ENCODE results near the gene CCNI. TPM values are rescaled to one million over a fixed set of nuclear protein-coding genes. Genes with fewer than 3 reads are reported as not detected.

CCNI gene
- total RNA-seq, result 100 to 1,000 TPM; 108 to 123 (median 114) TPM

- no peak within 1 kb of the TSS for H3K4me3 Mint-ChIP-seq
Observed at GRCh38 chr4:77075869-77076799, at the start of gene CCNI. Gene CCNI (minus strand): TSS chr4:77075989. CDS start chr4:77066362, 9,627 bp downstream.

GRCh38 chr4:77124576-77124975 lies 48.8 kb upstream of the CCNI start:
- no peak for ATAC-seq
- no peak overlapping the region for H3K4me3 Mint-ChIP-seq
- no peak for DNase-seq
- H3K27me3 Mint-ChIP-seq (ENCODE audit: low read depth), result peaks cover 6% of the 10 kb centered on the region
- no peaks in the 10 kb centered on the region for H3K36me3 Mint-ChIP-seq (ENCODE audit: insufficient read depth)
- peaks cover 13% of the 10 kb centered on the region for H3K4me1 Mint-ChIP-seq (ENCODE audit: low read depth)
- peaks cover 3% of the 10 kb centered on the region for H3K9me3 Mint-ChIP-seq

More at GRCh38 chr4:77075869-77076799, at the start of gene CCNI:
- DNase-seq (peak; percentile 85), ATAC-seq (peak; percentile 76 to 78)
- H3K9me3 Mint-ChIP-seq, result no peaks in the 10 kb centered on the region
- peaks cover 38% of the 10 kb centered on the region for H3K4me1 Mint-ChIP-seq (ENCODE audit: low read depth)
- H3K27me3 Mint-ChIP-seq (ENCODE audit: low read depth), result no peaks in the 10 kb centered on the region
- peaks cover 3% of the 10 kb centered on the region for H3K36me3 Mint-ChIP-seq (ENCODE audit: insufficient read depth)

- Mint-ChIP-seq H3K4me3 (no peak overlapping the region), H3K9me3 (no peaks in the 10 kb centered on the region), H3K36me3 (ENCODE audit: insufficient read depth) (no peaks in the 10 kb centered on the region), H3K27me3 (ENCODE audit: low read depth) (peaks cover 6% of the 10 kb centered on the region), H3K4me1 (ENCODE audit: low read depth) (peaks cover 13% of the 10 kb centered on the region)
- no peak for DNase-seq
- no peak for ATAC-seq
Observed at GRCh38 chr4:77123411-77123810, 47.6 kb upstream of the CCNI start.

GRCh38 chr4:77122656-77123055 lies 46.9 kb upstream of the CCNI start:
- no peak overlapping the region for H3K4me3 Mint-ChIP-seq
- peaks cover 11% of the 10 kb centered on the region for H3K4me1 Mint-ChIP-seq (ENCODE audit: low read depth)
- DNase-seq, result no peak
- peaks cover 6% of the 10 kb centered on the region for H3K27me3 Mint-ChIP-seq (ENCODE audit: low read depth)
- no peaks in the 10 kb centered on the region for H3K36me3 Mint-ChIP-seq (ENCODE audit: insufficient read depth)
- no peaks in the 10 kb centered on the region for H3K9me3 Mint-ChIP-seq
- ATAC-seq, result no peak

GRCh38 chr4:77121736-77122240 lies 46.0 kb upstream of the CCNI start:
- Mint-ChIP-seq H3K36me3 (ENCODE audit: insufficient read depth) (no peaks in the 10 kb centered on the region), H3K27me3 (ENCODE audit: low read depth) (peaks cover 6% of the 10 kb centered on the region), H3K4me3 (no peak overlapping the region), H3K4me1 (ENCODE audit: low read depth) (peaks cover 2% of the 10 kb centered on the region), H3K9me3 (no peaks in the 10 kb centered on the region)
- no peak for DNase-seq
- ATAC-seq, result no peak

- H3K4me1 Mint-ChIP-seq (ENCODE audit: low read depth), result peaks cover 2% of the 10 kb centered on the region
- no peak overlapping the region for H3K4me3 Mint-ChIP-seq
- peaks cover 6% of the 10 kb centered on the region for H3K27me3 Mint-ChIP-seq (ENCODE audit: low read depth)
- no peak for ATAC-seq
- H3K9me3 Mint-ChIP-seq, result no peaks in the 10 kb centered on the region
- no peaks in the 10 kb centered on the region for H3K36me3 Mint-ChIP-seq (ENCODE audit: insufficient read depth)
- no peak for DNase-seq
Observed at GRCh38 chr4:77120886-77121508, 45.2 kb upstream of the CCNI start.

GRCh38 chr4:77117721-77118120 lies 41.9 kb upstream of the CCNI start:
- no peaks in the 10 kb centered on the region for H3K36me3 Mint-ChIP-seq (ENCODE audit: insufficient read depth)
- no peak overlapping the region for H3K4me3 Mint-ChIP-seq
- H3K27me3 Mint-ChIP-seq (ENCODE audit: low read depth), result peaks cover 6% of the 10 kb centered on the region
- no peak for ATAC-seq
- H3K4me1 Mint-ChIP-seq (ENCODE audit: low read depth), result no peaks in the 10 kb centered on the region
- no peak for DNase-seq
- no peaks in the 10 kb centered on the region for H3K9me3 Mint-ChIP-seq

GRCh38 chr4:77113069-77113468 lies 37.3 kb upstream of the CCNI start:
- DNase-seq (no peak), ATAC-seq (no peak)
- no peaks in the 10 kb centered on the region for H3K27me3 Mint-ChIP-seq (ENCODE audit: low read depth)
- H3K36me3 Mint-ChIP-seq (ENCODE audit: insufficient read depth), result no peaks in the 10 kb centered on the region
- H3K4me1 Mint-ChIP-seq (ENCODE audit: low read depth), result no peaks in the 10 kb centered on the region
- no peak overlapping the region for H3K4me3 Mint-ChIP-seq
- H3K9me3 Mint-ChIP-seq, result no peaks in the 10 kb centered on the region

- Mint-ChIP-seq H3K27me3 (ENCODE audit: low read depth) (no peaks in the 10 kb centered on the region), H3K9me3 (no peaks in the 10 kb centered on the region), H3K36me3 (ENCODE audit: insufficient read depth) (no peaks in the 10 kb centered on the region), H3K4me1 (ENCODE audit: low read depth) (no peaks in the 10 kb centered on the region), H3K4me3 (no peak overlapping the region)
- DNase-seq (no peak), ATAC-seq (no peak)
Observed at GRCh38 chr4:77110730-77111129, 34.9 kb upstream of the CCNI start.

- Mint-ChIP-seq H3K4me3 (no peak overlapping the region), H3K36me3 (ENCODE audit: insufficient read depth) (no peaks in the 10 kb centered on the region), H3K4me1 (ENCODE audit: low read depth) (peaks cover 11% of the 10 kb centered on the region), H3K9me3 (no peaks in the 10 kb centered on the region), H3K27me3 (ENCODE audit: low read depth) (no peaks in the 10 kb centered on the region)
- DNase-seq (no peak), ATAC-seq (no peak)
Observed at GRCh38 chr4:77104791-77105540, 29.2 kb upstream of the CCNI start.

- DNase-seq (no peak), ATAC-seq (no peak)
- no peaks in the 10 kb centered on the region for H3K27me3 Mint-ChIP-seq (ENCODE audit: low read depth)
- peaks cover 12% of the 10 kb centered on the region for H3K4me1 Mint-ChIP-seq (ENCODE audit: low read depth)
- no peaks in the 10 kb centered on the region for H3K9me3 Mint-ChIP-seq
- H3K4me3 Mint-ChIP-seq, result no peak overlapping the region
- no peaks in the 10 kb centered on the region for H3K36me3 Mint-ChIP-seq (ENCODE audit: insufficient read depth)
Observed at GRCh38 chr4:77104388-77104787, 28.6 kb upstream of the CCNI start.

- Mint-ChIP-seq H3K4me3 (no peak overlapping the region), H3K9me3 (no peaks in the 10 kb centered on the region), H3K4me1 (ENCODE audit: low read depth) (peaks cover 17% of the 10 kb centered on the region), H3K36me3 (ENCODE audit: insufficient read depth) (no peaks in the 10 kb centered on the region), H3K27me3 (ENCODE audit: low read depth) (no peaks in the 10 kb centered on the region)
- no peak for ATAC-seq
- no peak for DNase-seq
Observed at GRCh38 chr4:77100234-77100633, 24.4 kb upstream of the CCNI start.

- no peak overlapping the region for H3K4me3 Mint-ChIP-seq
- no peak for ATAC-seq
- DNase-seq, result no peak
- peaks cover 21% of the 10 kb centered on the region for H3K4me1 Mint-ChIP-seq (ENCODE audit: low read depth)
- H3K9me3 Mint-ChIP-seq, result no peaks in the 10 kb centered on the region
- H3K36me3 Mint-ChIP-seq (ENCODE audit: insufficient read depth), result no peaks in the 10 kb centered on the region
- no peaks in the 10 kb centered on the region for H3K27me3 Mint-ChIP-seq (ENCODE audit: low read depth)
Observed at GRCh38 chr4:77097611-77098010, 21.8 kb upstream of the CCNI start.

GRCh38 chr4:77095101-77095821 lies 19.5 kb upstream of the CCNI start:
- ATAC-seq (peak; percentile 99 to 100), DNase-seq (peak; percentile 69)
- Mint-ChIP-seq H3K36me3 (ENCODE audit: insufficient read depth) (no peaks in the 10 kb centered on the region), H3K27me3 (ENCODE audit: low read depth) (no peaks in the 10 kb centered on the region), H3K4me3 (no peak overlapping the region), H3K4me1 (ENCODE audit: low read depth) (peaks cover 14% of the 10 kb centered on the region), H3K9me3 (no peaks in the 10 kb centered on the region)

Data from activated T-cell treated with anti-CD3 and anti-CD28 coated beads, Interleukin-2, amount 50 U/mL, for 4 hours (primary cell).